Activated CD4-positive, alpha-beta T cell treated with anti-CD3 and anti-CD28 coated beads, Interleukin-2, Interleukin-4, amounts not matched to agents 100 ng/mL and 50 ng/mL, durations not matched to agents 16 hours and 8 hours (primary cell): ENCODE measurements around the gene DHDH.
A peak's percentile ranks its signal among the peaks of the same experiment; 100 is the strongest.
"Not testable (repeated sequence)": the region's sequence is repeated elsewhere in the genome, so short reads cannot be mapped to it uniquely, and the experiment has no call there.

Source experiments
- DNase-seq: peaks from one replicate; pipeline ENCODE4 v3.0.0-alpha.2; 2020; ENCODE audit warnings: low spot score

DHDH gene

GRCh38 chr19:48915757-48916156, 17.7 kb upstream of the DHDH start:
- no peak for DNase-seq

GRCh38 chr19:48918071-48918470, 15.4 kb upstream of the DHDH start:
- DNase-seq = no peak

- no peak for DNase-seq
Measured at GRCh38 chr19:48918801-48919247, 14.7 kb upstream of the DHDH start.

GRCh38 chr19:48919271-48919670, 14.2 kb upstream of the DHDH start:
- DNase-seq = not testable (repeated sequence)

- no peak for DNase-seq
Measured at GRCh38 chr19:48920949-48921348, 12.6 kb upstream of the DHDH start.

GRCh38 chr19:48921721-48922500, 11.6 kb upstream of the DHDH start:
- no peak for DNase-seq

- no peak for DNase-seq
Measured at GRCh38 chr19:48922548-48923490, 10.7 kb upstream of the DHDH start.

GRCh38 chr19:48925240-48925843, 8.2 kb upstream of the DHDH start:
- DNase-seq = no peak

GRCh38 chr19:48925890-48926289, 7.6 kb upstream of the DHDH start:
- not testable (repeated sequence) for DNase-seq

GRCh38 chr19:48926909-48927308, 6.6 kb upstream of the DHDH start:
- DNase-seq = peak; percentile 26

- DNase-seq = not testable (repeated sequence)
Measured at GRCh38 chr19:48927692-48928091, 5.8 kb upstream of the DHDH start.

GRCh38 chr19:48928164-48929025, 5.1 kb upstream of the DHDH start:
- no peak for DNase-seq

GRCh38 chr19:48934837-48935236, 1.3 kb downstream of the DHDH start:
- no peak for DNase-seq

- no peak for DNase-seq
Measured at GRCh38 chr19:48935864-48936263, 2.4 kb downstream of the DHDH start.

GRCh38 chr19:48938256-48938655, 4.8 kb downstream of the DHDH start:
- no peak for DNase-seq

GRCh38 chr19:48940902-48941301, 7.4 kb downstream of the DHDH start:
- DNase-seq = no peak

GRCh38 chr19:48943081-48943480, 9.6 kb downstream of the DHDH start:
- no peak for DNase-seq

- DNase-seq = no peak
Measured at GRCh38 chr19:48945415-48945814, 11.9 kb downstream of the DHDH start.

- DNase-seq = no peak
Measured at GRCh38 chr19:48945817-48946216, 12.3 kb downstream of the DHDH start.

- no peak for DNase-seq
Measured at GRCh38 chr19:48946463-48947257, 13.2 kb downstream of the DHDH start.

GRCh38 chr19:48947258-48947542, 13.7 kb downstream of the DHDH start:
- DNase-seq = no peak
